ENCODE measurements around the gene RERE. TPM values are rescaled to one million over a fixed set of nuclear protein-coding genes. Genes with fewer than 3 reads are reported as not detected.
A peak's percentile ranks its signal among the peaks of the same experiment; 100 is the strongest.

The RERE gene
- total RNA-seq, 1 experiment from 2014 or later, result 13.1 TPM

DNA sequence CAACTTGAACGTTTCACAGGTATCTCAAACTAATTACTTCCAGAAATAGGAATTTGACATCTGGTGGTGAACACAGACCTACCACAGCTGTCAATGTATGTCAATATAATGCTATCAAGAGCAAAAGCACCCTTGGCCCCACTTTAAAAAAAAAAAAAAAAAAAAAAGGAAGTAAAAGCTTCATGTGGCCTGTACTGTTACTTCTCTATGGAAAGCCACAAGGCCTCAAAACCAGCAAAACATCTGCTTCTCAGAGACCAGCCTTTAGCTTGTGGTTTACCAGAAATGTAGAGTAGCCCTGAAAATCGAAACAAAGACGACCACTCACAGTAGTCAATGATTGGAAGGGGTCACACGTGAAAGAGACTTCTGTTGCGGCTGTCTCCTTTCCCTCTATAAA, 389.9 kb downstream of the RERE start:
- no peak for DNase-seq (ENCODE audit: low read depth)

DNA sequence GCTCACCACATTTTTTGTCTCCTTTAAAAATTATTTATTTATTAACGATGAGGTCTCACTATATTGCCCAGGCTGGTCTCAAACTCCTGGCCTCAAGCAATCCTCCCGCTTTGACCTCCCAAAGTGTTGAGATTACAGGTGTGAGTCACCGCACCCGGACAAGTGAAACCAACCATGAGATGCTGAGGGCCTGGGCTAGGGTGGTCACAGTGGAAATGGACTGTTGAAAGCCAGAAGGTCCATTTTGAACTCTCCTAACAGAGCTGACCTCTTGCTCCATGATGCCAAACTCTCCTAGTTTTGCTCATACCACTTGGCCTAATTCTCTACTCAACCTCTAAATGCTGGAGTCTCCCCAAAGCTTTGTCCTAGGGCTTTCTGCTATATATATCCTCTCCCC, 390.4 kb downstream of the RERE start:
- peak; percentile 15 for DNase-seq (ENCODE audit: low read depth)

DNA sequence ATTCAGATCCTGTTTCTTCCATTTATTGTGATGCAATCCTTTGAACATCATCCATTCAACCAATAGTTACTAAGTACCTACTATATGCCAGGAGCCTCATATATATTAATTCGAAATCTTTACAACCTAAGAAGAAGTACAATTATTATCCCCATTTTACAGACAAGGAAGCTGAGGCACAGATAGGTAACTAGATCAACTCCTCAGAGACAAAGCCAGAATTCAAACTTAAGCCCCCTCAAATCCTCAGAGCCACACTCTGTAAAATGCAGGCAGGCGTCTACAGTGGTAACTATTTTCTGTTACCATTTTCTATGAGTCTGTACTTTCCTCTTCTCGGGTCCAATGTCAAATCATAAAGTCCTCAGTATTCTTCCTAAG, 391.7 kb downstream of the RERE start:
- no peak for DNase-seq (ENCODE audit: low read depth)

DNA sequence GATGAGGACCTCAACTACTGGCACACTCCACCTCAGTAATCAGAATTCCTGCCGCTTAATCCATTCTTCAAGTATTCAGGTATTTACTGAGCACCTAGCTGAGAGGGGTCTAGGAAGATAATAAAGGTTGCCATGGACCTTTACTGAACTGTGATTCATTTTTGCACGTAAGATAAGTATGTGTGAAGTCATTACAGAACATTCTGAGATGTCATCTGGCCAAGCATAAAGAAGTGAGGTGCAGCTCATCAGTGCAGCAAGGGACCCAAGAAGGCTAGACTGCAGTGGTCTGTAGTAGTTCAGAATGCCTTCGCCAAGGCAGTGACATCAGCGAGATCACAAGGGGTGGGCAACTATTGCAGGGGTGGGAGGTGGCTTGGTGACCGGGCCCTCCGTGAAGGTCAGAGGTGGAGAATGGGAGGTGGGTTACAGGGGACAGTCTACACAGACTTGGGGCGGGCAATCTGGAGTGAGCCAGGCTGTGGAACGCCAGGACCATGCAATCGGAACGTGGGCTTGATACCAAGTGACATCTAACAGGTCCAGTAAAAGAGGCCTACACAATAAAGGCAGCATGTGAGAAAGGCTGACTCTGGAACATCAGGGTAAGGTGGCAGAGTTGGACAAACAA, 392.2 kb downstream of the RERE start:
- DNase-seq (ENCODE audit: low read depth), result no peak

DNA sequence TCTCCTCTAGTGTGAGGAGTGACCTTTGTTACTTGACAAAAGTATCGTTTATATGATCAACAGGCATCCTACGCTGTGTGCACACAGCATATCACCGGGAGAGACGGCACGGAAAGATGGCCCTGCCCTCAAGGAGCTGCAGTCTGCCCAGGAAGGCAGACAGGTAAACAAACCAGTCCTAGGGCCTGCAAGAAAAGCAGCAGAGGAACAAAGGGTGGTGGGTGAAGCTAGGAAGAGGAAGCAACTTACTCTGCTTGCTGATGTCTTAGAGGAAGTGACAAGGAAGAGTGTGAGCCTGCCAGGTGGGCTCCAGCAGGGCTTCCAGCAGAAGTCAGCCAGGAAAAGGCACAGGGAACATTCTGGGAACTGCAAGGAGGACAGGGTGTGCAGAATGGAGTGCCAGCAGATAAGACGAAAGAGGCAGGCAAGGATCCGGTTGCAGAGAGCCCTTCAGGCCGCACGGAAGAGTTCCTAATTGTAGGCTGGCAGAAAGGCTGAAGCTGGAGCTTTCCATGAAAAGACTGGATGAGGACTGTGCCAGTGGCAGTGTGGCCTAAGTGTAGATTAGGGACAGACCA, 392.8 kb downstream of the RERE start:
- DNase-seq (ENCODE audit: low read depth), result peak; percentile 44

DNA sequence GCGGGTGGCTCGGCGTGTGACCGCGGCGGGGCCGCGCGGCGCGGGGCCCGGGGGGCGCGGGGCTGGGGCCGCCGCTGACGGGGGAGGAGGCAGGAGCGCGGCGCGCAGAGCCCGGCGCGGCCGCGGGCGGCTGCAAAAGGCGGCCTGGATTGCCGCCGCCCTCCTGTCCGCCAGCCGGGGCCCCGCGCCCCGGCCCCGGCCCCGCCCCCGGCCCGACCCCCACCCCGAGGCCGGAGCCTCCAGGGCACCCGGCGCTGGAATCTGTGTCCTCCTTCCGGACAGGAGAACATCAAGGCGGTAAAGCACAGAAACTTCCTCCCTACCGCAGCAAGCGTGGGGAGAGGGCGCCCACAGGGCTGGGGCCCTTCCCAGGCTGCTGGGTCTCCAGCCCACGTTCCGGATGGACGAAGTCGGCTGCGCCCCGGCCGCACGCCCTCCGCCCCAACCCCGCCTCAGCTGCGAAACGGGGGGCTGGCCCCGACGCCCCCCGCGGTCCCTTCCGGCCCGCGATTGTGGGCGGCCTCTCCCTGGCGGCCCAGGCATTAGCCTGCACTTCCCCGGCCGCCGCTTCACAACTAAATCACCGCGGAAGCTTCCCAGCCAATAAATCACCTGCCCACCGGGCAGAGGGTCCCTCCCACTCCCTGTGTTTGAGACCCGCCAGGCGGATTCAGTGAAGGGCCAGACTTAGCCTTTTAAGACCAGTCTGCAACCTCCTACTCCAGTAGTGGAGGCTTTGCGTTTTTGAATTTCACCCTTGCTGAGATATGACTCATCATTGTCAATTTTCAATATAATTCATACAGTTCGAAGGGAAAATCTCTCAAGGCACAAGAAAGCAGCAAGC, 393.5 kb downstream of the RERE start:
- peak; percentile 64 for DNase-seq (ENCODE audit: low read depth)

DNA sequence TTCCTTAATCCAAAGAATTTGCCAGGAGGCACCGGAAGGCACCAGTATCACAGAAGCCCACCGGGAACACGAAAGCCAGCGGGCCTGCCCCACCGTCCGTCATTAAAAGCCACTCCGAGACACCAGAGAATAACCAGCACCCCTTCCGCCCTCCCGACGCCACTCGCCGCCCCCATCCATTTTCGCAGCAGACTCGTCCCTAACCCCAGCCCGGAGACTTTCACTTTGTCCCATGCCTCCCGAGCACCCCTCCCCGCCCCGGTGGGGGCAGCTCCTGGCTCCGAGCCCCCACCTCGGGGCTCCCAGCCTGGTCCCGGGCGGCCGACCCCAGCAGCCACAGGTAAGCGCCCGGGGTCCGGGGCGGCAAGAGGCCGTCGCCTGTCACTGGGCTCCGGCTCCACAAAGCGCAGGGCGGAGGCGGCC, 394.2 kb downstream of the RERE start:
- DNase-seq (ENCODE audit: low read depth), result peak; percentile 42

DNA sequence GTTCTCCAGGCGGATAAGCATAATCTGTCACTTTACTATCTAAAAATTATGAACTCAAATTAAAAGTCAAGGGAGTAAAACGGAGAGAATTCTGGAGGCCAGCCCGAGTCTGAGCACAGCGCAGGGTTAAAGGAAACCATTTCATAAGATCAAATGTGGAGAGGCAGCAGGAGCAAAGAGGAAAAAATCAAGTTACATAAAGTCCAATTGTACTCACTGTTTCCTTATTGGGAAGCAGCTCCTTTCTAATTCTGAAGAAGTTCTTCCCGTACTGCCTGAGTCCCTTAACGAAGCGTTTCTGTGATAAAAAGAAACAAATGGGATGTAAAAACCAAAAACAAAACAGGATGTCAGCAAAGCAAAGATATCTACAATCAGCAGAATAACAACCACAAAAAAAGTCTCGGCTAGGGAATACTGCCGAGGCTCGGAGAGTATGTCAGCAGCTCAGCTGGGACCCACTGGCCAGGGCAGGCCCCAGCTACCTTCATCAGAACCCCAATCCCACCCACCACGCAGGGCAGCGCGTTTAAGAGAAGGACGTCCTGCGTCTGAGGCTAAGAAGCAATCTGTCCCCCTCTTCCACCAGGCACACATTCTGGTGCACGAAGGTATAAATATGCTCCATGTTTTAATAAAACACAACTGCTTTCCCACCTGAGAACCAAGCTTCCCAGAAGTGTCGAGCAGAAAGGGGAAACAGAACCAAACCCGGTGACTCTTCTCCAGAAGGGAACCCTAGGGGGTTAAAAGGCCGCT, 394.8 kb downstream of the RERE start:
- peak; percentile 39 for DNase-seq (ENCODE audit: low read depth)

DNA sequence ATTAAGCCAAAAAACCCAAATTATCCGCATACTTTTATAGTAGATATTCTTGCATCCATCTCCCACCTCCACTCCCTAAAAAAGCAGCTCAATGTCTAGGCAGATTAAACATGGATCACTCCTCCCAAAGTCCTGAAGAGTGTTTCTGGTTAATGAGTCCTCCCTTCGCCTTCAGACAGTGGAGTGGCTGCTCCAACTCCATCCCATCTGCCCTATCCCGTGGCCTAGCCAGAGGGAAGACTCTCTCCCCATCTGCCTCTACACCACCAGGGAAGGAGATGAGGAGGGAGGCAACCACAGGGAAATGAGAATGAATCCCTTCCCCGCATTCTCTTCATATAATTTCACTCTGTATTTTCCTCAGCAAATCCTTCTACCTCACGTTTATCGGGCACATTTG, 395.7 kb downstream of the RERE start:
- DNase-seq (ENCODE audit: low read depth), result peak; percentile 13

DNA sequence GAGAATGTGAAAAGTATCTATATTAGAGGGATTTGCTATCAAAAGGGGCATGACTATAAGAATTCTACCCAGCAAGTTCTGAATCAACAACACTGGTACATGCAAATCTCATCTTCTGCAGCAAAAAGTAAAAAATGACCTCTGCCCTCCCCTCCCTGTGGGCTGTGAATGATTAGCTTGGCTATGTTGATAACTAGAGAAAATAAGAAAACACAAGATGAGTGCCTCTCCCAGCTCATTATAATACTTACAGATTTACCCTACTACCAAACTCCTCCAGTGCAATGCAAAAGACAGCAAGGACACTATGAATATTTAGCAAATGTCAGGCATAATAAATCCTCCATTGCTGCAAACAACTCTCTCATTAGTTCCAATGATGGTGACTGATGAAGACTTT, 397.1 kb downstream of the RERE start:
- DNase-seq (ENCODE audit: low read depth), result no peak

DNA sequence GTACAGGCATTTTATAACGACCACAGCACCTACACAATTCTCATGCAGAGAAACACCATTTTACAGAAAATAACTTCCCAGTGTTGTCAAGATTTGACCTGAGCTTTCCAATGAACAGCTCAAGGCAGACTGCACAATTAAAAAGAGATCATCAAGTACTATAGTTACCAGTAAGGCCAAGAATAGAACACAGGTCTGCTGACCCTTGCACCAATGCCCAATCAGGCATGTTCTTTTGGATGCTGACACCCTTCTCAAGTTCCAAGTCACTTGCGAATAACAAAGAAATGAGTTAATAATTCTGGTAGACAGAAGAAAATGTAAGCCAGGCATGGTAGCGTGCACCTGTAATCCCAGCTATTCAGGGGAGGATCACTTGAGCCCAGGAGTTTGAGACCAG, 397.6 kb downstream of the RERE start:
- no peak for DNase-seq (ENCODE audit: low read depth)

DNA sequence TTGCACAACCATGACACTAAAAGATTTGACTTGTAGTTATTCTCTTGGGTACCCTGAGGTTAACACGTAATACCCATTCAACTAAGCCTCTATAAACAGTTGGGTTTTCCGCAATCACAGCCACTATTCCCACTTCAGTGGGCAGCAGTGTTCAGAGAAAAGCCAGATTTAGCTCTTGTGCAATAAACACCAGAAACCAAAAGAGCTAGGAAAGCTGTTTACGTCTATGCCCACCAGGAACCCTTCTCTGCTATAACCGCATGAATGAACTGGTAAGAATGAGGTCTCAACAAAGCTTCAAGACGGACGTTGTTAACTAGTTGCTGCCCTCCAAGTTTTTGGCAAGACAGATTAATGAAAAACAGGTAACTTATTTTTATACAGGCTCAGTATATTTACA, 398.3 kb downstream of the RERE start:
- DNase-seq (ENCODE audit: low read depth), result no peak

DNA sequence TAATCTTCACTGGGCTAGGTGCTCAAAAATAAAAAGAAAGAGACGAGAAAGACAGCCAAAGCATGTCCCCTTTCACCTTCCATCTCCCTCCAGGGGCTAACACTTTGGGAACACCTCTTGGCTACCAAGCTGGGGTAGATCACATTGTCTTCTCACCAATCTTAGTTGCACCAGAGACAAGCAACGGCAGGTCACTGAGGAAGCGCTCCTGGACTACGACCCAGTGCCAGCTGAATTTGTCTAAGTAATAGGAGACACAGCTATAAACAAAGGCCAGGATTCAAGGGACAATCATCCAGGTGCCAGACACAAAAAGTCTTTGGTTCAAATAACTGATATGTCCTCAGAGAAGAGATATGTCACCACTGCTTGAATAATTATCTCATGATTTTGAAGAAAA, 399.1 kb downstream of the RERE start:
- no peak for DNase-seq (ENCODE audit: low read depth)

DNA sequence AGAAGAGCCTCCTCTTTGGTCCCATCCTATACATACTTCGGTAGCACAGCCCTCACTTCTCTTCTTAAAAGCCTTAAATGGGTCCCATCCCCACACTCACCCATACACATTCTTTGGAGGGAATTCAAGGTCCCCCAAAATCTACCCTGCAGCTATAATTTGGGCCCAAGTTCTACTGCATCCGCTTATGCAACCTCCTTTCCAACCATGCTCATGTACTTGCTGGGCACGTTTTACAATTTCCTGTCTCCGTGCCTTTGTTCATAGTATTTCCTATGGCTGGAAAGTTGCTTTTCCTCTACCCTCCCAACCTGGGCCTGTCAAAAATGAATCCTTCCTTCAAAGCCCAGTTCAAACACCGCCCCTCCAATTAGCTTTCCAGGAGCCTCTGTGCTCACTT, 399.8 kb downstream of the RERE start:
- DNase-seq (ENCODE audit: low read depth), result no peak

DNA sequence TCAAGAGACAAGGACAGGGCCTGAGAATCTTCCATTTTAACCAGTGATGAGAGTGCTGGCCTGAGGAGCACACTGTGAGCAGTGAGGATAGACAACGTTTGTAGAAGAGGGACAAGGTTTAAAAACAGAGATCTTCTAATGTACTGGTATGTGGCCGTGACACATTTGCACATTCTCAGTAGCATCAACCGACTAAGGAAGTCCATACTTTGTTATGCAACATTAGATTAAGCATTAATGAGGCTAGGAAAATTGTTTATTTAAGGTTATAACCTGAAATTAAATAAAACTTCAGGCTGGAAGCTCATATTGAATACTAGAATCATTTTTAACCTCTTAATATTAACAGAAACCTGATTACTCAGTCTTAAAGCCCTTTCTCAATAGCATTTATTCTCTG, 400.6 kb downstream of the RERE start:
- DNase-seq (ENCODE audit: low read depth), result no peak

DNA sequence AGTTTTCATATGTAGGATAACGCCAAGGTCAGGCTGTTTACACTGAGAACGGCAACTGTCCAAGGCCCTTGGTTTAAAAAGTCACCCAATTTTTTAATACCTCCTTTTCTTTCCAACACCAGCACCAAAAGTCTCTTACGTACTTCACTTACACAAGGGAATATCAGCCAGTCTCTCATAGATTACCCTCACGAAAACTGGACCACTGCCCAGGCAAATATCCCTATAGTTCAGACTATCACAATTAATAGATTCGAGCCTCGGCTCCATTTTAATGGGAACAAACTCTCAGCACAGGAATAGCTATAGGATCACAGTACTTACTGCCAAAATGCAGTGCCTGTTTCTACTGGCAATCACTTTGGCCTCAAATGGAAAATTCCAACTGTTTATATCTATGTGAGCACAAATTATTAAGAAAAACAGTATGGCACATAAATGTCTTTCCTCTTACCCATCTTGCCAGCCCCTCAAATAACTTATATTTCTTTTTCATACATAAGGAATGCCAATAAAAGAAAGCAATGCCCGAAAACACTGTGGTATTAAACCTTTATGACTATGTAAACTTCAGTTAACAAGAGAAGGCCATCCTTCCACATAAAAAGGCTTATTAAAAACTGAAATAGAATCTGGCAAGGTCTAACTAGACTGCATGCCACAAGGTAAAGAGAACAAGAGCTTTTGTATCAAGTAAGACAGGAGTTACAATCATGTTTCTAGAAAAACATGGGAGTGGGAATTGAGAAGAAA, 401.7 kb downstream of the RERE start:
- no peak for DNase-seq (ENCODE audit: low read depth)

DNA sequence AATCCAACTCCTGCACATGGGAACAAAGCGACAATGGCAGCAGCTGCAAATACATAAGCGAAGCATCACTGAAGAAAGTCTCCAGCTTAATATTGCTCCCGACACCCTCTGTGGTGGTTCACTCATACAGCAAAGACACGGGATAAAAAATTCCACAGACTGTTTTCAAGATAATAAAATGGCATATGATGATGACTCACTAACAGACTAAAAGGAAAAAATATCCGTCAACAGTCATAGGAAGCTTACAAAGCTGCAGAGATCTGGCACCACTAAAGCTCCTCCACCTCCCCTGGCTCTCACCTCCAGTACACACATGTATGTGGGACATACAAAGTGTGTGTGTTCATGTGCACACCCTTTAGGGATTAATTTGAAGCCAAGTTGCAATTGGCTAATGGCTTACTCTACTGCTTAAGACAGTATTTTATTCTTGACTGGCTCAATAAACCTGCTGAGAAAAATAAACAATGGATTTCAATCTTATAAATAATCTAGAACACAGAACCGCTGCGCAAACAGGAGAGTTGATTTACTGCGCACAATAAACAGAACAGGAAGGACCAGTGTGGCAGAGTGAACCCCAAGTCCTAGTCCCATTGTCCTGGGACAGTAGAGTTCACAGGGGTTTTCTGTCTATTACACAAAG, 405.1 kb downstream of the RERE start:
- peak; percentile 89 for DNase-seq (ENCODE audit: low read depth)

DNA sequence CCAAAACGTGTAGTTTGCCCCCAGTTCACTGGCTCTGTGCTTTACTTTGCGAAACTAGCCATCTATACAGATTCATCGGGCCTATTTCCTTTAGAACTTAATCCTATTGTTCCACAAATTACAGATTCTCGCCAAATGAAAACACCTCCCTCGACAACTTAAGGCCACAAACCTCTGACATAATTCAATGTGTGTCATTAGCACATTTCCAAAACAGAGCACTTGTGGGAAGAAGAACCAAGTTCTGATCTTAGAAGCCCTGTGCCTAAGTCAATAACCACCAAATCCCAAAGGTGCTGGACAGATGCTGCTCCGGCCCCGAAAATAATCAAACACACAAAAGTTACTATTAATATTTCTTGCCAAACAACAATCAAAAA, 405.6 kb downstream of the RERE start:
- DNase-seq (ENCODE audit: low read depth), result no peak

DNA sequence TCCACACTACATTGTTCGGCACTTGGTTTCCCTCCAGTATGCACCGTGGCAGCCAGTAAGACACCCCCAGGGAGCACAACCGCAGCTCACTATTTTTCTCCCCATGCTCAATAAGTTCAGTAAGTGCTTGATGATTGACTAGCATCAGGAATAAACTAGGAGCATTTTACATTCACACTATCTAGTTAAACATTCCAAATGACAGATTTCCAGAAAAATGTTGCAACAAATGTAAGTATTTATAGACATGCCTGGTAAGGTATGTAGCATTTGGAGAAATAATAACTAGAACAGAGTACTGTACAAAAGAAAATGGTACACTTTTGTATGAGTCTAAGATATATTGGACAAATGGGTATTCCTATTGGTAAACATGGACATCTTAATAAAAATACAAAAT, 406.6 kb downstream of the RERE start:
- no peak for DNase-seq (ENCODE audit: low read depth)

DNA sequence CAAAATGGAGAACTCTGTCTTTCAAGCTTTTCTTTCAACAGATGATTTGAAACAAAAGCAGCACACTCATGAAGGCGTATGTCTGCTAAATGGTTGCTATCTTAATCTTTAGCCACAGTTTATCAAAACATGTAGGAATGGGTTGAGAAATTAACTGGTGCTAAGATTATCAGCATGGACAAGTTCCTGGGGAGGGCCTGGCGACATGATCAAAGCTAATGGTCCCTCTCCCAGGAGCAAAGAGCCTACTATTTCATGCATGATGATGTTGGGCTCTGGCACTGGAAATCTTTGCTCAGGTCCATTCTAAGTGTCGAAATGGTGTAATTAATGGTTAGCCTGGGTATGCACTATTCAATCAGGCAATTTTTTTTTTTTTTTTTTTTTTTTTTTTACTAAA, 407.8 kb downstream of the RERE start:
- no peak for DNase-seq (ENCODE audit: low read depth)

DNA sequence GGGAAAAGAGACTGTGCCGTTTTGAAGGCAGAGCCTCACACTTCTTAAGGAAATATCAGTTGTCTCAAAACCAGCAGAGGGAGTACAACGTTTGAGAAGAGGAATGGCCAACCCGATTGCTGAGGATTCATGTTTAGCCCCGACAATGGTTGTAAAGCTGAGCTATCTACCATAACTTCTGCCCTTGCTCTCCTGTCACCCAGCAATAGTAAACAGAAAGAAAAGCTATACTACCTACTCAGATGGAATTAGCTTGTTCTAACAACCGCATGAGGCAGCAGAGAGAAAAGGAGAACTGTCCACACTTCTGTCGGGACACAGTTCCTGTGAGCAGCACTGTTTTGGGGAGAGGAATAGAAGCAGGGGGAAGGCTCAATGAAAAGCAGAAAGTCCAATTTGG, 408.3 kb downstream of the RERE start:
- peak; percentile 85 for DNase-seq (ENCODE audit: low read depth)

All from M059J (cell line).